HEK293 (cell line): Measurements from ENCODE around the gene CCDC92B.
A peak's percentile ranks its signal among the peaks of the same experiment; 100 is the strongest.

Source experiments
- CTCF ChIA-PET: fragments of 350-600 bp; formaldehyde crosslinking; extraction: SDS; loops from one replicate; lab custom pipeline; 2021; ENCODE audit warnings: antibody characterized with exemption; lab: Yijun Ruan, JAX
- POLR2A ChIA-PET: fragments of 300-600 bp; formaldehyde crosslinking; extraction: SDS; loops from one replicate; lab custom pipeline; 2020; ENCODE audit warnings: antibody characterized with exemption, inconsistent platforms; lab: Yijun Ruan, JAX
- H3K27ac ChIP-seq: fragments of 200-500 bp; sonication (Bioruptor generic); 2 replicates; pipeline ENCODE4 v1.5.1; 2014; ENCODE audit warnings: low read depth, low read length, control low read depth, inconsistent platforms; ENCODE audit errors: extremely low read depth
- H3K36me3 ChIP-seq, 2 experiments: fragments of 200-500 bp in 1 of 2; sonication (Bioruptor generic) in 1 of 2; 1 replicate in 1 of 2; 2 replicates in 1 of 2; pipeline ENCODE4 v1.5.1; 2014 to 2017; ENCODE audit warnings: inconsistent platforms in 2 of 2, low read length in 2 of 2; ENCODE audit not compliant: control insufficient read depth in 2 of 2, insufficient read depth in 1 of 2
- H3K4me1 ChIP-seq: fragments of 200-500 bp; sonication (Bioruptor generic); 2 replicates; pipeline ENCODE4 v1.5.1; 2014; ENCODE audit warnings: mild to moderate bottlenecking, low read length, inconsistent platforms; ENCODE audit not compliant: control insufficient read depth, insufficient read depth
- H3K4me3 ChIP-seq: 2 replicates; pipeline ENCODE4 v1.5.1; 2011; ENCODE audit warnings: low read depth, mild to moderate bottlenecking, control low read depth, low read length, moderate library complexity
- H3K9me3 ChIP-seq: fragments of 200-500 bp; sonication (Bioruptor generic); 2 replicates; pipeline ENCODE4 v1.5.1; 2014; ENCODE audit warnings: low read depth, low read length, inconsistent platforms; ENCODE audit not compliant: control insufficient read depth, insufficient read depth
- GLIS2 ChIP-seq: fragments of 450-650 bp; formaldehyde crosslinking; IDR thresholded peaks from 2 replicates; pipeline ENCODE4 v1.5.1; 2016; ENCODE audit warnings: missing biosample characterization, missing genetic modification characterization
- HIC1 ChIP-seq: fragments of 450-650 bp; formaldehyde crosslinking; IDR thresholded peaks from 2 replicates; pipeline ENCODE4 v1.5.1; 2016; ENCODE audit warnings: missing biosample characterization, missing genetic modification characterization
- KLF10 ChIP-seq: fragments of 450-650 bp; IDR thresholded peaks from 2 replicates; pipeline ENCODE4 v1.5.1; 2018; ENCODE audit warnings: missing biosample characterization, mild to moderate bottlenecking, missing genetic modification characterization
- KLF8 ChIP-seq: fragments of 450-650 bp; formaldehyde crosslinking; IDR thresholded peaks from 2 replicates; pipeline ENCODE4 v1.5.1; 2016; ENCODE audit warnings: missing biosample characterization, missing genetic modification characterization
- SCRT2 ChIP-seq: fragments of 450-650 bp; formaldehyde crosslinking; IDR thresholded peaks from 2 replicates; pipeline ENCODE4 v1.5.1; 2016; ENCODE audit warnings: missing biosample characterization, missing genetic modification characterization
- ZBTB1 ChIP-seq: fragments of 450-650 bp; formaldehyde crosslinking; IDR thresholded peaks from 2 replicates; pipeline ENCODE4 v1.5.1; 2016; ENCODE audit warnings: missing biosample characterization, missing genetic modification characterization
- ZBTB26 ChIP-seq: fragments of 450-650 bp; formaldehyde crosslinking; optimal IDR thresholded peaks from 2 replicates; pipeline ENCODE3; 2016; ENCODE audit warnings: missing biosample characterization, mild to moderate bottlenecking, missing genetic modification characterization
- ZNF202 ChIP-seq: fragments of 450-650 bp; formaldehyde crosslinking; IDR thresholded peaks from 2 replicates; pipeline ENCODE4 v1.5.1; 2016; ENCODE audit warnings: missing biosample characterization, missing genetic modification characterization, borderline replicate concordance
- ZNF561 ChIP-seq: fragments of 450-650 bp; IDR thresholded peaks from 2 replicates; pipeline ENCODE4 v1.5.1; 2018; ENCODE audit warnings: missing biosample characterization, missing genetic modification characterization, borderline replicate concordance
- ZNF747 ChIP-seq: fragments of 450-650 bp; formaldehyde crosslinking; IDR thresholded peaks from 2 replicates; pipeline ENCODE4 v1.5.1; 2016; ENCODE audit warnings: missing biosample characterization, missing genetic modification characterization

Gene CCDC92B

GRCh38 chr17:2692781-2693135 is 56.7 kb downstream of the CCDC92B start:
- TF ChIP-seq ZBTB1 (tag by site-specific recombination), result no peak
- TF ChIP-seq KLF8 (tag by site-specific recombination), result 0 out of 2 replicates have a peak, but pooled peaks have one; percentile 8
- H3K4me1 ChIP-seq, result no peaks in the 10 kb centered on the region
- no peak overlapping the region for H3K27ac ChIP-seq
- CTCF ChIA-PET, result interaction anchor here (0.5 to 1.1 kb wide), 4 partner anchors 9 to 148 kb away, joined by 3 to 6 read pairs (median 4); no protein-coding TSS in a partner anchor
- H3K9me3 ChIP-seq, result no peaks in the 10 kb centered on the region
- peaks cover 7 to 80% of the 10 kb centered on the region in 2 experiments; a peak in 2 of 3 replicates for H3K36me3 ChIP-seq
- POLR2A ChIA-PET, result interaction anchor here (0.6 kb wide), 1 partner anchor 14 kb away, joined by 3 read pairs; no protein-coding TSS in a partner anchor
- no peak overlapping the region for H3K4me3 ChIP-seq

GRCh38 chr17:2691965-2692780 is 57.3 kb downstream of the CCDC92B start:
- POLR2A ChIA-PET, result interaction anchor here (0.5 to 0.6 kb wide), 2 partner anchors 30 to 146 kb away, joined by 3 to 6 read pairs; no protein-coding TSS in a partner anchor
- Histone ChIP-seq H3K36me3 (peaks cover 10 to 76% of the 10 kb centered on the region in 2 experiments; a peak in 2 of 3 replicates), H3K27ac (no peak overlapping the region), H3K4me3 (no peak overlapping the region), H3K9me3 (no peaks in the 10 kb centered on the region), H3K4me1 (no peaks in the 10 kb centered on the region)
- TF ChIP-seq KLF8 (tag by site-specific recombination) (peak; percentile 20), GLIS2 (tag by site-specific recombination) (0 out of 2 replicates have a peak, but pooled peaks have one; percentile 10), ZNF747 (tag by site-specific recombination) (no peak), KLF10 (tag by site-specific recombination) (peak; percentile 45; the same call in 1 of the 2 replicates), ZBTB26 (no peak), ZNF561 (tag by site-specific recombination) (no peak), SCRT2 (tag by site-specific recombination) (peak; percentile 51)
- CTCF ChIA-PET, result interaction anchor here (0.5 to 1.1 kb wide), 3 partner anchors 15 to 149 kb away, joined by 3 to 6 read pairs (median 3); no protein-coding TSS in a partner anchor

- Histone ChIP-seq H3K4me1 (no peaks in the 10 kb centered on the region), H3K4me3 (no peak overlapping the region), H3K9me3 (no peaks in the 10 kb centered on the region), H3K27ac (no peak overlapping the region), H3K36me3 (peaks cover 7 to 67% of the 10 kb centered on the region in 2 experiments; a peak in 2 of 3 replicates)
- ChIA-PET CTCF (interaction anchor here (0.9 kb wide), 1 partner anchor 16 kb away, joined by 3 read pairs; no protein-coding TSS in a partner anchor), POLR2A (interaction anchor here (0.5 to 0.6 kb wide), 2 partner anchors 29 to 145 kb away, joined by 3 to 6 read pairs; no protein-coding TSS in a partner anchor)
- TF ChIP-seq KLF8 (tag by site-specific recombination), result 0 out of 2 replicates have a peak, but pooled peaks have one; percentile 29
- TF ChIP-seq HIC1 (tag by site-specific recombination), result no peak
- no peak for TF ChIP-seq ZNF202
Measured at GRCh38 chr17:2691069-2691871, 58.2 kb downstream of the CCDC92B start.
